GM19395 (cell line): ENCODE results near the gene PARD3B.
"Not testable (repeated sequence)": the region's sequence is repeated elsewhere in the genome, so short reads cannot be mapped to it uniquely, and the experiment has no call there.

Experiments
- ATAC-seq: cut with Tn5 transposase; IDR thresholded peaks from one replicate; pipeline ENCODE4 v1.9.1; 2021; ENCODE audit warnings: mild to moderate bottlenecking, moderate library complexity; ENCODE audit not compliant: unreplicated experiment

Gene PARD3B

GRCh38 chr2:205218056-205218455, 672.8 kb downstream of the PARD3B start:
- ATAC-seq, result no peak

DNA sequence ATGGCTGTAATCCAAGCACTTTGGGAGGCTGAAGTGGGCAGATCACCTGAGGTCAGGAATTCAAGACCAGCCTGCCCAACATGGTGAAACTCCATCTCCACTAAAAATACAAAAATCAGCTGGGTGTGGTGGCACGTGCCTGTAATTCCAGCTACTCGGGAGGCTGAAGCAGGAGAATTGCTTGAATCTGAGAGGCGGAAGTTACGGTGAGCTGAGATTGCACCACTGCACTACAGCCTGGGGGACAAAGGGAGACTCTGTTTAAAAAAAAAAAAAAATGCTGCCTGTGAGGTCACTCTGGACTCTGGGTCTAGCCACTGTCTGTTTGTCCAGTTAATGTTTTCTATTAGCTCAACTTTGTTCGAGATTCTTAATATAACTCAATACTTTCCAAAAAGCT, 673.5 kb downstream of the PARD3B start:
- ATAC-seq, result not testable (repeated sequence)

DNA sequence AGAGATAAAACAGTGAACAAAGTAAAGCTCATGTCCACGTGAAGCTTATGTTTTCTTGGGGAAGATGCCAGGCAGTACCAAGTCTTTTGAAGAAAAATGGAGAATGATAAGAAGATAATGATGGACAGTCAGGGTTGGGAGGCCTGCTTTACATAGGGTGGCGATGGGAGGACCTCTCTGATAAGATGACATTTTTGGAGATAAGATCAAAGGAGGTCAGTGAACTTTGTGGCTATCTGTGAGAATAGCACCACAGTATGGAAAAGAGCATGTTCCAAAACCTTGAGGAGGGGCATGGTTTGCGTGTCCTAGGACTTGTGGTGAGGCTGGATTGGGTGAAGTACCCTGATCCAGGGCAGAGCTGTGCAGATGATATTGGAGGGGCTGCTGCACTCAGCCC, 675.3 kb downstream of the PARD3B start:
- no peak for ATAC-seq

DNA sequence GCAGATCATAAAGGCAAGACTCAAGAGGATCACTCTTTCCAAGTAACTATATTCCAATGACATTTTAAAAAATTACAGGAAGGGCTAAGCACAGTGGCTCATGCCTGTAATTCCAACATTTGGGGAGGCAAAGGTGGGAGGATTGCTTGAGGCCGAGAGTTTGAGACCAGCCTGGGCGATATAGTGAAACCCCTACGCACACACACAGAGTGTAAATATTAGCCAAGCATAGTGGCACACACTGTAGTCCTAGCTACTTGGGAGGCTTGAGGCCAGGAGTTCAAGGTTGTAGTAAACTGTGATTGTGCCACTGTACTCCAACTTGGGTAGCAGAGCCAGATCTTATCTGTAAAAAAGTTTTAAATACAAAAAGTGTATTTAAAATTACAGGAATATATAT, 686.8 kb downstream of the PARD3B start:
- no peak for ATAC-seq

DNA sequence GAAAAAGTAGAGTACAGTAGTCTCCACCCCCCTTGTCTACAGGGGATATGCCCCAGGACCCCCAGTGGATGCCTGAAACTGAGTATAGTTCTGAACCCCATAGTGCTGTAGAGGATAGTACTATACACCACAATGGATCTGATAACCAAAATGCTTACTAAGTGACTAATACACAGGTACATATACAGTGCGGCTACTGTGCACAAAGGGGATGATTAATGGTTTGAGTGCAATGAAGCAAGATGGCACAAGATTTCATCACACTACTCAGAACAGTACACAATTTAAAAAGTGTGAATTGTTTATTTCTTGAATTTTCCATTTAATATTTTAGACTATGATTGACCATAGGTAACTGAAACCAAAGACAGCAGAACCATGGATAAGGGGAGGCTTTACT, 690.2 kb downstream of the PARD3B start:
- no peak for ATAC-seq

DNA sequence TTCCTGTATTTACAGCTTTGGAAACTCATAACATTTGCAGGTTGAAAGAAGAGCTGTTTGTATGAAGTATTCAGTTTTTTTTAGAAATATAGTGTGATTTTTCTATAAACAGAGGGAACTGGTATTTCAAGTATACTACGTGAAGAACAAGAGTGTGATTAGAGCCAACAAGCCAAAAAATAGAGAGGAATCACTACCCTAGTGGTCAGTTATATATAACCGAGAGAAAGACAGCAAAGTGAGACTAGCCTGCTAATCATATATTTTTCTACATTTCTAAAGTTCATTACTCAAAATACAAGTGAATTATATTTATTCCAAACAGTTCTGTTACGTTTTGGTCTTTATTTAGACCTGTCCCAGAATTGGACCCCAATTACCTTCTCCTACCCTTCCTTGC, 692.2 kb downstream of the PARD3B start:
- ATAC-seq, result no peak

DNA sequence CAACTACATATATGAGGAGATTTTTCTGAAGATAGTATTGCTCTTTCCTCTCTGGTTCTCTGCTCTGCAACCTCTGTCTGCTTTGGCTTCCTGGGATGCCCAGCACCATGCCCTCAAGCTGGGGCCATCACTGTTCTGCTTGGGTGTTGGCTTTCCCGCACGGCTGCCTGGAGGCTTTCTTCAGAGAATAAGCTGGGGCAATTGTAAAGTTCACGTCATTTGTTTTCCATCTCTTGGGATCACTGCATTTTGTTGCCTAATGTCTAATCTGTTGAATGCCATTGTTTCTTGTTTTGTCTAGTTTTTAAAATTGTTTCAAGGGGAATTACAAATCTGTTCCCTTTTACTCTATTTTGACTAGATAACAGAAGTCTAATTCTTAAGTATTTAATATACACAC, 699.7 kb downstream of the PARD3B start:
- no peak for ATAC-seq

DNA sequence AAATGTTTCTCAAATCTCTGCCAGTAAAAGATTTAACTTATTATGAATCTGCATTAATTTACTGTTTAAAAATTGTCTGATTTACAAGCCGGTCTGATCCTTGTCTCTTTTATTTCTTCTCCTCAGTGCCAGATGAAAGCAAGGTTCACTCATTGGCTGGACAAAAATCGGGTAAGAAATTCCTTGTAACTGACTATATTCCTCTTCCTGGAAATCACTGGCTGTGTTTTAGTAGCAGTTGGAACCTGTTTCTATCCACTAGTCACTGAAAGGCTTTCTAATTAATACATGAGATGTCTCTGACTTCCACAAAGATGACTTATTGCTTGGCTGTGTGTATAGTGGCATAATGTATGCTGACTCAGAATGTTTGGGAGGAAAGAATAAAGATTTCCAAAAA, 700.4 kb downstream of the PARD3B start:
- ATAC-seq, result no peak

DNA sequence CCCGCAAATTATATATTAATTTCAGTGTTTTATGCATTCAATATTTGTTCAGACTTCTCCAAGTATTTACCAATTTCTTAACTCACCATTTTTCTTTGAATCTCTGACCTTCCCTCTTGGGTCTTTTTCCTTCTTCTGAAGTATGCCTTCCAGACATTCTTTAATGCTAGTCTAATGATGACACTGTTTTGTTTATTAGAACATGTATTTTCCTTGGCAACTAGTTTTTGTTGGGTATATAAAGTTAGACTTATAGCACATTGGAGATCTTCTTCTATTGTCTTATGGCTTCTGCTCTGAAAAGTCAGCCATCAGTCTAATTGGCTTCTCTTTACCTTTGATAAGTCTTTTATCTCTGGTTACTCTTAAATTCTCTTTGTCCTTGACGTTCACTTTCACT, 713.8 kb downstream of the PARD3B start:
- no peak for ATAC-seq

DNA sequence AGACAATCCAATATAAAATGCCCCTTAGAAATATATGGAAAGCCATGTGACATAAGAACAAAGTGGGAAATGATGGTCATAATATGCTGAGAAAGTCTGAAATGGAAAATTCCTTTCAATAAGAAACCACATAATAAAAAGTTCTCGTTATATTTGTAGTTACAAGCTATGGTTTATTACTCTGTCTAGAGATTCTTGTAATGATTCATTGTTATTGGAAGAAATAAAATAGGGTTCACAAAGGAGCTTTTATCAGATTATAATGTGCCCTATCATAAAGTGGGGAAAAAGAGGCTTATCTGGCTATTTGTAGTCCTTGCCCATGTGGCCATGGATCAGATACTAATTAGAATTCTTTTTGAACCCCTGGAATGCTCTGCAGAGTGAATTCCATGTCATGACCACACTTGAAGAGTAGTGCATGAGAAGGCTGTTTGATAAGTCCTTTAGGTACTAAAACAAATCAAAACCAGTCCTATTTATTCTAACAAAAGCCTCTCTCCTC, 716.3 kb downstream of the PARD3B start:
- no peak for ATAC-seq

- ATAC-seq, result no peak
Measured at GRCh38 chr2:205267323-205267722, 722.0 kb downstream of the PARD3B start.

DNA sequence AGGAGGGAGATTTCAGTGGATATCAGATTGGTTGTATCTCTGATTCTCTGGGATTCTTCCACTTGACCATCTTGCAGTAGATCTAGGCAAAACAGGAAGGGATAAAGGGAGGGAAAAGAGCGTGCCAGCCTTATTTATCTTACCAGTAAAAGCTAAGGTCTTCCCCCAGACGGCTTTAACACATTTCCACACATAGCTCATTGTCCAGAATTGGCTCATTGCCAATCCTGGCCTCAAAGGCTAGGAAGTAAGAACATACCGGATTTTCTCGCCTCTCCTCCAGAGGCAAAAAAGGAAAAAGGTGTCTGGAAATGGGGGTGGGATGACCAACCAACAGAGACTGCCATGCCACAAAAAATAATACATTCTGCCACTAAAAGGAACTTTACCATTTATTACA, 725.4 kb downstream of the PARD3B start:
- ATAC-seq, result no peak

DNA sequence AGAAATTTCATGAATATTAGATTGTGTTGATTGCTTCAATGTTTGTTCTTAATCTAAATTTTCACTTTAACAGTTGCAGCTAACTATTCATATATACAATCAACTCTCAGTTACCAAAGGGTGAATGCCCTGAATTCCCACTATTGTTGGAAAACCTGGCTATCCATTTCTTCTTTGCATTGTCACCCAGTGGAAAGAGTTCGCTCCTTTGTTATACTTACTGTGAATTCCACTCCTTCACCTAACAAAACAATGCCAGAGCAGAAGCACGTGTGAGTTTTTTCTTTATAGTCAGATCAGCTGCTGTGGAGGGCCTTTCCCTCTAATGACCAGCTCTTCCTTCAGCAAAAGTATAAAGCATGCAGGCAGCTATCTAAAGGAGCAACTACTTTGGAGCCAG, 727.9 kb downstream of the PARD3B start:
- no peak for ATAC-seq

DNA sequence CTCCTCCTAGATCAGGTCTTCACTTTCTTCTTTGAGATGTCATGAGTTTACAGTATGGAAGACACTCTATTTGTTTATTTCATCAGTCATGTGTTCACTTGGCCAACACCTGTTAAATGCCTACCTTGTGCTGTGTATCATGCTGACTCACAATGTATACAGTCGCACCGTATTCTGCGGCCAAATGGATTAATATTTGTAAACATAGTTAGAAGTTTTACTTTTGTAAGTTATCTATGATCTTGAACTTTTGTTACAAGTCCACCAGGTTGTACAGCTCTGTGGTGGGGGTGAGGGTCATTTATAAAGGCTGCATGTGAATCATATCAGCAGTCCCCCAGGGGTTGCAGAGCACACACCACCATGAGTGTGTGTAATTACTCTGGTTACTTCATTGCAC, 728.4 kb downstream of the PARD3B start:
- ATAC-seq, result no peak

GRCh38 chr2:205274801-205275200, 729.5 kb downstream of the PARD3B start:
- no peak for ATAC-seq

DNA sequence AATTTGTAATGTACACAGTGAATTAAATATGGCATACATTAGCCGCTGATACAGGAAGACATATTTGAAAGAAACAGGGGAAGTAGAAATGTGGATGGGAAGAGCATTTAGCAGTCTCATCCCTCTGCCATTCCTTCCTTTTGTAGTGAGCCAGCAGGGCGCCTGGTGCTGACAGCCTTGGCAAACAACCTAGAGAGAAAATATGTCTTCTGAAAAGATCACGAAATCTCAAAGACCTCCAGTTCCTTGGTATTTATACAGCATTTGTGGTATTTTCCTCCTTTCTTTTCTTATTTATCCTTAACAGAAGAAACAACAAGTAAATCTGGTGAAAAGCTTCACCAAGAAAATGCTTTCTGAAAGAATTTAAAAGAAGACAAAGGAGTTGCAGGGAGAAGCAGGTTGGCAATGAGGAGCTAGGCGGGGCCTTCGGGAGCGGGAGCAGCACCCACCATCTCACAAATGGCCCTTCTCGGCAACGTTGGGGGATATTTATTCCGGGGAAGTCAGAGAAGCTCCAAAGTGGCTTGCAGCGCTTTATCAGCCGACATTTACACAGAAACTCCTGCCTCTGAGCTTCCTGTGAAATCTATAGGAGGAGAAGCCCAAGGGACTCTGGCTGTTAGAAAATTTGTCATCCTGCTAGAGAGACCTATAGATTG, 731.0 kb downstream of the PARD3B start:
- no peak for ATAC-seq

DNA sequence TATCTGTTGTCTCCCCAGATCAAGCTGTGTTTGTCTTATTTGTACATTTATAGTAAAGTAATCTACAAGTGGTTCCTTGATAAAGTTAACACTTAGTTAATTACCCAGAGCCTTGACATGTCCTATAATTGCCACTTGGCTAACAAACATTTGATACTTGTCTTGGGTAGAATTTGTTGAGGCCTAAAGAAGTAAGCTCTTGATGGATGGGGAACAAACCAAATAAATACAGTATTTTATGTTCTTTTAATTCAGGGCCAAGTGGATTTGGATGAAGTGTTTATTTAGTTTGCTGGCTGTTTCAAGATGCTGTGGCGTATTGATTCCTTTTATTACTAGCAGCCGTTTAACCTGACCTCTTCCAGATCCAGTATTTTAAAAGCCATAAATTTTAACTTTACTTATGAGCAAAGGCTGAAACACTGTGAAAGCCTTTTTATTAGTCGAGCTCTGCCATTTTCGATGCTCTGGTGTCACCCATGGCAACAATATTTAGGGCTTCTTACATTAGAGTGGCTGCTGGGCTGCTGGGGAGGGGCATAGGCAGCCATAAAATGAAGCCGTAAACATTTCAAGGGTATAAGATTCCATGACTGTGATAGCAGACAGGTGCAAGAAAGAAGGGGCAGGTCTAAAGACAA, 735.4 kb downstream of the PARD3B start:
- ATAC-seq, result no peak

DNA sequence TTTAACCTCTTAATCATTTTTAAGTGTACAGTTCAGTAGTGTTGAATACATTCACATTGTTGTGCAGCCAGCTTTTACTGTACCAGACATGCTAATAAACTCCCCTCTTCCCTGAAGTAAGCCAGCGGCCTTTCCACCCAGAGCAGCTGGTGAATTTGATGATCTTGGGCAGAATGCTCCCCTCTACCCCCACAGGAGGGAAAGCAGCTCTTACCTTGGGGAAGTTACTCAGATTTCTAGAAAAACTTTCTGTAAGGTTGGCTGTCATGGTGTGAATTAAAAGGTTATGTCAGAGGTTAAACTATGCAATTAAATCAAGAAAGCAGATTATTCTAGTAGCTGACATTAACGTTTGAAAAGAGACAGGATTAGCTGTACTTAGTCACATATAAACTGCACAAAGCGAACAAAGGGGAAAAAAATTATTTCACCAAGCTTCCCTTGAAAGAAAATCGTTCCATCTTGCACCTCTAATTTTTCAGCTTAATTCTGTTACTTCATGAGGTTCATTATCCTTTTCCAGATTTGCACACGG, 738.5 kb downstream of the PARD3B start:
- no peak for ATAC-seq

- no peak for ATAC-seq
Measured at GRCh38 chr2:205284334-205284733, 739.1 kb downstream of the PARD3B start.

DNA sequence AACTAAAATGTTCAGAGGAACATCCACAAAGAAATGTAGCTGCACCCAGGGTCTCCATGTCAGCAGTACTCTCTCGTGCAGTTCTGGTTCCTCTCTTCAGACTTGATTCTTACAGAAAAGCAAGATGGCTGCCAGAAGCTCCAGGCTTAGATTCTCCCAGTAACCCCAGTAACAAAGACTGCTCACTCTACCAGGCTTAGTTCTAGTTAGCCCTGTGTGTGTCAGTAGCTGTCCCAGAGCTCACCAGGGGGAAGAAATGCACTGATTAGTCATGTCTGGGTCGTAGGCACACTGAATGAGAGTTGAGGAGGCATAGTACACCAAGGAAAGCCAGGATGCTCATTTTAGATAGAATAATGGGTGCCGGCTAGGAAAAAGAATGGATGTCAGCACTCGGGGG, 742.0 kb downstream of the PARD3B start:
- ATAC-seq, result no peak

DNA sequence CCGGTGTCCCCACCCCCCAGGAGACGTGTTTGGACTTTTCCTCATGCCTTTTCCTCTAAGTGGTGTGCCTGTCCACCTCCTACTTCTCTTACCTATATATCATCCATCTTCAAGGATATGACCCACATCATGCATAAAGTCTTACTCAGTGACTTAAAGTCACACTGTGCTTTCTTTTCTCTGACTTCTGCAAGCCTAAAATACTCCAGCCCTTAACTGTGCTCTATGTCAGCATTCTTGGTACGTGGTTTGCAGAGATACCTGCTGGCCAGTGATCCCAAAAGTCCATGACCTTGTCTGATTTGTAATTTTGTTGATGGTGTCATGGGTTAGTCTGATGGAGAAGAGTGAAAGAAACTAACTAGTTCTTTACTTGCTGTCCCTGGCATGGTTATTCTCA, 743.4 kb downstream of the PARD3B start:
- ATAC-seq, result no peak

DNA sequence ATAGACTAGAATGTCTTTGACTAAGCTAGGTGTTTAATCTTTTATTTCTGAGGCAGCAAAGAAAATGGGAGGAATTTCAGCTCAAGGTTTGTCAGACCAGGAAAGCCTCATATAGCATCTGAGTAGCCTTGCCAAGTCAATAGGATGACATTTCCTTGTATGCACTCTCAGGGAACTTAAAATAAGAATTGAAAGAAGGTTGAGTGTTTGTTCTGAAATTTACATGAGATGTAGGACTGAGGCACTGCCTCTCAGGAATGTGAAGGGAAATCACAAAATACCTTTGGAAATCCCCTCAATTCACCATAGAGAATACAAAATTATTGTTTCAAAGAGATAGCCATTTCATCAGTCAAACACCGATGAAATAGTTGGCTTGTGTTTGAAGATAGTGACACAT, 745.0 kb downstream of the PARD3B start:
- ATAC-seq, result no peak
